Esophagus (tissue), 2 donors: ENCODE results near the gene NAT16. TPM values are rescaled to one million over a fixed set of nuclear protein-coding genes. Genes with fewer than 3 reads are reported as not detected.

Experiments
- H3K27ac ChIP-seq, 2 donors: one replicate each; pipeline ENCODE4 v1.5.1; 2013; ENCODE audit warnings: low read depth in 2 of 2, mild to moderate bottlenecking in 2 of 2, inconsistent platforms in 1 of 2, low read length in 1 of 2, moderate library complexity in 1 of 2
- H3K27me3 ChIP-seq, 2 donors: one replicate each; pipeline ENCODE4 v1.6.1; 2013; ENCODE audit warnings: low read length in 2 of 2, control low read depth in 1 of 2, mild to moderate bottlenecking in 1 of 2; ENCODE audit not compliant: insufficient read depth in 2 of 2, control insufficient read depth in 1 of 2
- H3K36me3 ChIP-seq, 2 donors: one replicate each; pipeline ENCODE4 v1.6.1; 2013; ENCODE audit warnings: low read length in 1 of 2; ENCODE audit not compliant: control insufficient read depth in 2 of 2, insufficient read depth in 2 of 2
- H3K4me1 ChIP-seq, 2 donors: one replicate each; pipeline ENCODE4 v1.6.1; 2013; ENCODE audit warnings: low read length in 1 of 2; ENCODE audit not compliant: control insufficient read depth in 2 of 2, insufficient read depth in 2 of 2
- H3K4me3 ChIP-seq, 2 donors: one replicate each; pipeline ENCODE4 v1.5.1; 2013; ENCODE audit warnings: low read length in 2 of 2, mild to moderate bottlenecking in 2 of 2, low read depth in 1 of 2, moderate library complexity in 1 of 2
- H3K9me3 ChIP-seq, 2 donors: one replicate each; pipeline ENCODE4 v1.6.1; 2013; ENCODE audit warnings: mild to moderate bottlenecking in 2 of 2, low read depth in 1 of 2, low read length in 1 of 2, moderate library complexity in 1 of 2; ENCODE audit not compliant: control insufficient read depth in 2 of 2, insufficient read depth in 1 of 2
- WGBS, 2 donors: extraction: QIAGEN DNeasy Blood & Tissue Kit; methylation state at CpG; one replicate each; pipeline ENCODE4 v1.1.7; 2013; 5-methylcytosine and 5-hydroxymethylcytosine counted together
- polyA plus RNA-seq, 2 donors: library from polyadenylated mRNA; stranded (reverse); fragments of 200-250 nt; gene quantifications; one replicate each; pipeline ENCODE4 v1.2.3, GENCODE V29; 2013
- donor health status: healthy with polysubstance abuse.
- donor health status: Bipolar disorder and iron deficiency.

The NAT16 gene
- polyA plus RNA-seq, 2 donors, result not detected

- Histone ChIP-seq H3K9me3 (no peaks in the 10 kb centered on the region), H3K27me3 (no peaks in the 10 kb centered on the region), H3K4me3 (no peak overlapping the region), H3K36me3 (no peaks in the 10 kb centered on the region), H3K27ac (no peak overlapping the region), H3K4me1 (no peaks in the 10 kb centered on the region)
- WGBS, 2 donors, result 74 to 78% methylated on average over 8 of the region's 8 CpGs
Measured at GRCh38 chr7:101189109-101189508, 9.0 kb upstream of the NAT16 start.

- Histone ChIP-seq H3K4me1 (no peaks in the 10 kb centered on the region), H3K27ac (no peak overlapping the region), H3K4me3 (no peak overlapping the region), H3K36me3 (no peaks in the 10 kb centered on the region), H3K9me3 (no peaks in the 10 kb centered on the region), H3K27me3 (no peaks in the 10 kb centered on the region)
- 85 to 86% methylated on average over 4 of the region's 4 CpGs for WGBS, 2 donors
Measured at GRCh38 chr7:101186844-101187428, 6.8 kb upstream of the NAT16 start.

DNA sequence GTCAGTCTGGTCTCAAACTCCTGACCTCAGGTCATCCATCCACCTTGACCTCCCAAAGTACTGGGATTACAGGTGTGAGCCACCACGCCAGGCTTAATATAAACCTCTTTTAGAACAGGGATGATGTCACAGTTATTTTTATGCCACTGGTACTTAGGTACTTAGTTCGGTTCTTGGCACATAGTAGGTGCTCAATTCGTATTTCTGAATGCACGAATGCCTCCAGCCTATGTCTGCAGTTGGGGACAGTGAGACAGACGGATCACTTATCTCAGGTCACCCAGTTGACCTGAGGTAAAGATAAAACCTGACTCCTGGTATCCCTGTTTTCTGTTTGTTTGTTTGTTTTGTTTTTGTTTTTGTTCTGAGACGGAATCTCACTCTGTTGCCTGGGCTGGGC lies 6.1 kb upstream of the NAT16 start:
- WGBS, 2 donors, result 63 to 66% methylated on average over 6 of the region's 6 CpGs
- H3K27me3 ChIP-seq, result no peaks in the 10 kb centered on the region
- H3K27ac ChIP-seq, result no peak overlapping the region
- no peaks in the 10 kb centered on the region for H3K9me3 ChIP-seq
- H3K4me1 ChIP-seq, result no peaks in the 10 kb centered on the region
- no peak overlapping the region for H3K4me3 ChIP-seq
- no peaks in the 10 kb centered on the region for H3K36me3 ChIP-seq

GRCh38 chr7:101185258-101185839 lies 5.3 kb upstream of the NAT16 start:
- H3K4me3 ChIP-seq, result no peak overlapping the region
- H3K4me1 ChIP-seq, result no peaks in the 10 kb centered on the region
- H3K27ac ChIP-seq, result no peak overlapping the region
- H3K36me3 ChIP-seq, result no peaks in the 10 kb centered on the region
- WGBS, 2 donors, result 44 to 50% methylated on average over 5 of the region's 5 CpGs
- no peaks in the 10 kb centered on the region for H3K9me3 ChIP-seq
- H3K27me3 ChIP-seq, result peaks cover 0 to 4% of the 10 kb centered on the region in 2 donors

GRCh38 chr7:101179713-101180112 lies 380 bp downstream of the NAT16 start:
- no peaks in the 10 kb centered on the region for H3K9me3 ChIP-seq
- H3K27me3 ChIP-seq, result peaks cover 4 to 20% of the 10 kb centered on the region in 2 donors
- no peak overlapping the region for H3K4me3 ChIP-seq
- 3 to 4% methylated on average over 24 to 27 of the region's 27 CpGs for WGBS, 2 donors
- H3K4me1 ChIP-seq, result peaks cover 0 to 3% of the 10 kb centered on the region in 2 donors
- H3K36me3 ChIP-seq, result no peaks in the 10 kb centered on the region
- no peak overlapping the region for H3K27ac ChIP-seq

DNA sequence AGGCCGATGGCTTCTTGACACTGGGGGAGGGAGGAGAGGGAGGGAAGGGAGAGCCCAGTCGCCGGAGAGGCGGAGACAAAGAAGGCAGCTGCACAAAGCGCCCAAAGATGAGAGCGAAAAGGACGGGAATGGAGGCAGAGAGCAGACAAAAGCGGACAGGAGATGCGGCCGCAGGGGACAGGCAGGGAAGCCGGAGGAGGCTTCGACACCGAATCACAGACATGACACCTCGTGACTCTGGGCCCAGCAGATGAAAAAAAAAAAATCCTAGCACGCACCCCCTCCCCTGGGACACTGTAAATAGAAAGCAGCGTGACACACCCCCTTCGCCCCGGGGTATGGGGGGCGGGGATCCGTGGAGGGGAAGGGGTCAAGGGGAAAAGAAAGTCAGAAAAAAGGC lies 976 bp downstream of the NAT16 start:
- Histone ChIP-seq H3K36me3 (no peaks in the 10 kb centered on the region), H3K27ac (no peak overlapping the region), H3K27me3 (peaks cover 4 to 25% of the 10 kb centered on the region in 2 donors), H3K9me3 (no peaks in the 10 kb centered on the region), H3K4me3 (no peak overlapping the region), H3K4me1 (peaks cover 0 to 6% of the 10 kb centered on the region in 2 donors)
- 2 to 4% methylated on average over 19 to 20 of the region's 20 CpGs for WGBS, 2 donors

- Histone ChIP-seq H3K9me3 (peaks cover 0 to 2% of the 10 kb centered on the region in 2 donors), H3K4me1 (peaks cover 1 to 10% of the 10 kb centered on the region in 2 donors), H3K4me3 (no peak overlapping the region), H3K27me3 (peaks cover 5 to 37% of the 10 kb centered on the region in 2 donors), H3K36me3 (no peaks in the 10 kb centered on the region), H3K27ac (no peak overlapping the region)
- 54 to 57% methylated on average over 2 of the region's 2 CpGs for WGBS, 2 donors
Measured at GRCh38 chr7:101177644-101178043, 2.4 kb downstream of the NAT16 start.

- peaks cover 8 to 16% of the 10 kb centered on the region in 2 donors for H3K4me1 ChIP-seq
- H3K4me3 ChIP-seq, result no peak overlapping the region
- H3K27ac ChIP-seq, result no peak overlapping the region
- no peaks in the 10 kb centered on the region for H3K36me3 ChIP-seq
- peaks cover 0 to 2% of the 10 kb centered on the region in 2 donors for H3K9me3 ChIP-seq
- WGBS, 2 donors, result 32 to 44% methylated on average over 3 of the region's 3 CpGs
- peaks cover 8 to 52% of the 10 kb centered on the region in 2 donors for H3K27me3 ChIP-seq
Measured at GRCh38 chr7:101175664-101176063, 4.4 kb downstream of the NAT16 start.

- Histone ChIP-seq H3K9me3 (peaks cover 0 to 2% of the 10 kb centered on the region in 2 donors), H3K4me3 (no peak overlapping the region), H3K4me1 (peaks cover 8 to 17% of the 10 kb centered on the region in 2 donors), H3K27me3 (peaks cover 5 to 49% of the 10 kb centered on the region in 2 donors), H3K36me3 (no peaks in the 10 kb centered on the region), H3K27ac (no peak overlapping the region)
- 6 to 11% methylated on average over 28 of the region's 28 CpGs for WGBS, 2 donors
Measured at GRCh38 chr7:101174322-101174854, 5.7 kb downstream of the NAT16 start.
